ENCODE results near the gene EPHB2.

Gene EPHB2

DNA sequence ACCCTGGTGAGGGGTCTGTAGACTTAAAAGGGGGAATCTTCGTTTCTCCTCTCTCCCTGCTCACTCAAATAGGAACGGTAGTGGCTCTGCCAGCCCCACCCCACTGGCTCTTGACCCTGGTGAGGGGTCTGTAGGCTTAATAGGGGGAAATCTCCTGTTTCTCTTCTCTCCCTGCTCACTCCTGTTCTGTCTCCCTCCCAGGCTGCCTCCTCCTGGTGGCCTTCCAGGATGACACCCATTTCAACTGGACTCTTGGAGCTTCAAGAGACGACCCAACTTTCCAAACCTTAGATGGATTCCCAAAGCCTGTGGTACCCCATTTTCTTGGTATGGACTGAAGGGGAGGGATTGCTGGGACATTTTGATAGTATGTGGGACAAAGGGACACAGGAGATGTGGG, 1.4 kb upstream of the EPHB2 start:
- no peak for DNase-seq (ENCODE audit: extremely low spot score)
- CTCF ChIA-PET: no interaction called here
- TF ChIP-seq, protein P1, sequence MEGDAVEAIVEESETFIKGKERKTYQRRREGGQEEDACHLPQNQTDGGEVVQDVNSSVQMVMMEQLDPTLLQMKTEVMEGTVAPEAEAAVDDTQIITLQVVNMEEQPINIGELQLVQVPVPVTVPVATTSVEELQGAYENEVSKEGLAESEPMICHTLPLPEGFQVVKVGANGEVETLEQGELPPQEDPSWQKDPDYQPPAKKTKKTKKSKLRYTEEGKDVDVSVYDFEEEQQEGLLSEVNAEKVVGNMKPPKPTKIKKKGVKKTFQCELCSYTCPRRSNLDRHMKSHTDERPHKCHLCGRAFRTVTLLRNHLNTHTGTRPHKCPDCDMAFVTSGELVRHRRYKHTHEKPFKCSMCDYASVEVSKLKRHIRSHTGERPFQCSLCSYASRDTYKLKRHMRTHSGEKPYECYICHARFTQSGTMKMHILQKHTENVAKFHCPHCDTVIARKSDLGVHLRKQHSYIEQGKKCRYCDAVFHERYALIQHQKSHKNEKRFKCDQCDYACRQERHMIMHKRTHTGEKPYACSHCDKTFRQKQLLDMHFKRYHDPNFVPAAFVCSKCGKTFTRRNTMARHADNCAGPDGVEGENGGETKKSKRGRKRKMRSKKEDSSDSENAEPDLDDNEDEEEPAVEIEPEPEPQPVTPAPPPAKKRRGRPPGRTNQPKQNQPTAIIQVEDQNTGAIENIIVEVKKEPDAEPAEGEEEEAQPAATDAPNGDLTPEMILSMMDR (IDR thresholded peaks at IDR 0.05; ENCODE audit: control extremely low read depth, extremely low read depth, low read depth, missing control alignments): no peak
- POLR2A ChIA-PET: no interaction called here

DNA sequence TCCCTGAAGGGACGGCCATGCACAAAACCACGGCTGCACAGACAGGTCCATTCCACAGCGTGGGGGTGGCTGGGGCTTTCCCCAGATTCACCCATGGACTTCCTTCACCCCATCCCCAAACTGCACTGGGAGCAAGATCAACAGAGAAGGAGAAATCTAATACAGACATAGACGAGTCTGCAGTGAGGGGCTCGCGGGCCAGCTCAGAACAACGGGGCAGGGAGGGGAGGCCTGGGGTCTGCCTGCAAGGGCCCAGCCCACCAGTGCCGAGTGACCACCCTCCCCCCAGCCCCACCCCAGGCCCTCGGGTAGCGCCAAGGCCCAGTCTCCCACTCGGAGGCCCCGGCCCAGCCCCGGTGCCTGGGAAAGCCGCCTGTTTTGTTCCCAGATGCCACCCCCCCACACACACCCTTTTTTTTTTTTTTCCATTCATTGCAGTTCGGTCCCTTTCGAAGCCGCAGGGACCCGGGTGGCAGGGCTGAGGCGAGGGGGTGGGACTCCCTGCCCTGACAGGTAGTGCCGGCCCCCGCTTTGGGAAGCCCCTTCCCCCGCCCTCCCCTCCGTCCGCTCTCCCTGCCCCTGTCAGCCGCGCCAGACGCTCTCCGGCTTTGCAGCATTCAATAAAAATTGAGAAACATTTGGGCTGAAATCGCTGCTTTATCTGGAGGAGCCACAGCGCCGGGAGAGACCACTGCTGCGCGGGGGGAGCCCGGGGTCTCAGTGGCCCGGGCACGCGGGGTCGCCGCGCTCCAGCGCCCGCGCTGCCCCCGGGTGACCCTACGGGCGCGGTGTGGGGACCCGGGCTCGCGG, 543 bp upstream of the EPHB2 start:
- no peak for DNase-seq (ENCODE audit: extremely low spot score)
- POLR2A ChIA-PET: no interaction called here
- CTCF ChIA-PET: no interaction called here
- TF ChIP-seq, protein P1 (IDR thresholded peaks at IDR 0.05; ENCODE audit: control extremely low read depth, extremely low read depth, low read depth, missing control alignments): no peak

DNA sequence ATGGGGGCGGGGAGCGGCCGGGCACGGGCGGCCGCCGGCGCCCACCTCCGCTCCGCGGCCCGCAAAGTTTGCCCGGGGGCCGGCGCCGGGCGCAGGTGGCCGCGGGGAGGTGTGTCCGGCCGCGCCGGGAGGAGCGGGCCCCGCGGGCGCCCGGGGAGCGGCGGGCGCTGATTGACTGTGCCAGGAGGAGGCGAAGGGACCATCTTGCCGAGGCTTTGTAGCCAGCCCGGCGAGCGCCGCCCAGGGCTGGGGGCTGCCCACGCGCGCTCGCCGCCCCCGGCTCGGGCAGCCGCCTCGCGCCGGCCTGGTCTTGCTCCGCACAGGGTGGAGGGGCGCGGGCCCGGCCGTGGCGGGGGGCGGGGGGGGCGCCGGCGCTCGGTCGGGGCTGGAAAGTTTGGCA, 432 bp downstream of the EPHB2 start:
- ChIA-PET POLR2A (no interaction called here), CTCF (interaction anchor here (0.9 kb wide), 1 partner anchor 8 kb away, joined by 4 read pairs; no protein-coding TSS in a partner anchor)
- TF ChIP-seq, protein P1 (IDR thresholded peaks at IDR 0.05; ENCODE audit: control extremely low read depth, extremely low read depth, low read depth, missing control alignments): no peak
- DNase-seq (ENCODE audit: extremely low spot score): no peak

DNA sequence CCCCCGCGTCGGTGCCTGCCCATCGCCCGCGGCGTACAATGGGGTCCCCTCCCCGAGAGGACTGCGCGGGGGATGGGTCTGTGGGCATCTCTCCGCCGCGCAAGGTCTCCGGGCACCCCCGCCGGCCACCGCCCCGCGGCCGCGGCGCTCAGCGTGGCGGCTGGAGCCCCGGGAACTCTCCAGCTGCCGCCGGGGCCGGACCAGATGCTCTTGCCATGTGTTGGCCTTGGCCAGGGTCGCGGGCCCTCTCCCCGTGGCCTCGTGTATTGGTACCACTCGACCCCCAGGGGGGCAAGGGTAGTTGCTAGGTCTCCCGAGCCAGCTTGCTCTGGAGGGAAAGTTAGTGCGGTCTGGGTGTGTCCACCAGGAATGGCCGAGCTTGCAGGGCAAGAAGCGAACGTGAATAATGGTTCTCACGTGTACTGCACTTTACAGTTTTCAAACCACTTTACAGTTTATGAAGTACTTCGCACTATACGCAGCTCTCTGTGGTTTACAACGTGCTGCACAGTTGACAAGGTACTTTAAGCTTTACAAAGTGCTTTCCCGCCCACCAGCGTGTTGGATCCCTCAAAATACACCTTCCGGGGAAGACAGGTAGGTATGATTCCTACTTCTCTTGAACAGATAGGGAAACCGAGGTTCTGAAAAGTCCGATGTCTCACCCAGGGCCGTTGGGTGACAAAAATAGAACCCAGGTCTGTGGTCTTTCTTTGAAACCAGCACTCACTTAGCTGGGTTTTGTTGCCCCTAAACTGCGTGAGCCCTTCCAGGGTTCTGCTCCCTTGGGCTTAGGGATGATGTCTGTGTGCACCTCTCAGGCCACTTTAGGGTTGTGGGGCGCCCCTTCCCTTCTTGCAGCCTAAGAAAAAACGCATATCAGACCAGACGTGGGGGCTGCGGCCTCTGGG, 1.2 kb downstream of the EPHB2 start:
- CTCF ChIA-PET: interaction anchor here (0.9 kb wide), 1 partner anchor 8 kb away, joined by 4 read pairs; no protein-coding TSS in a partner anchor
- DNase-seq (ENCODE audit: extremely low spot score): no peak
- TF ChIP-seq, protein P1 (IDR thresholded peaks at IDR 0.05; ENCODE audit: control extremely low read depth, extremely low read depth, low read depth, missing control alignments): no peak
- POLR2A ChIA-PET: no interaction called here

DNA sequence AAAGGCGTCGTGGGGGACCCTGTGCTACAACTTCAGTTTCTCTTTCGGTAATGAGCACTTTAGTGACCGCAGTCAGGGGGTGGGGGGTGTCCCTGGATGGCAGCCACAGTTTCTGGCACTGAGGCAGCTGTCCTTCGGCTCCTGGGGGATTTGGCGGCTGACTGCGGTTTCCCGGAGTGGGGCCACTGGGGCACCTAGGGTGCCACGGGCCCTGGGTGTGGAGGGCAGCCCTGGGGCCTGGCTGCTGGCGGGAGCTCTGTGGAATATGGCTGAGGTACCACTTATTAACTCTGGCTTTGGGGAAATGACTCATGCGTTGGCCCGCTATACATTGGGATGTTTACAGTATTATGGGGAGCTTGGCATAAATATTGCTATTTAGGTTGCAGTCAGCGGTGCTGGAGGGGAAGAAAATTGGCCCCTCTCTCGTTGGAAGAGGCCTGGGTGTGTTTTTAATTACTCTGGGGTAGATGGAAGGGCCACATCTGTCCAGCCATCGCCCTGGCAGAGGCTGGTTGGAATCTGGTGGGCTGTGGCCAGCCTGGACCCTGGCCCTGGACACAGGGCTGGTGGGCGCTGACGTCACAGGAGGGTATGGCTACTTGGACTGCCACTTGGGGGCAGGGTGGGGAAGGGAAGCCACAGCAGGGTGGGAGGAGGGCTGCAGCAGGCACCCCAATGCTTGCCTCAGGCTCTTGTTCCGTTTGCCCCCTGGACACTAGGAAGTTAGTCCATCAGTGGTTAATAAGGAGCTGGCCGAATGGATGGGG, 2.0 kb downstream of the EPHB2 start:
- ChIA-PET POLR2A (no interaction called here), CTCF (interaction anchor here (2.0 kb wide), 1 partner anchor 8 kb away, joined by 8 read pairs; no protein-coding TSS in a partner anchor)
- TF ChIP-seq, protein P1 (IDR thresholded peaks at IDR 0.05; ENCODE audit: control extremely low read depth, extremely low read depth, low read depth, missing control alignments): no peak
- DNase-seq (ENCODE audit: extremely low spot score): peak; percentile 85

DNA sequence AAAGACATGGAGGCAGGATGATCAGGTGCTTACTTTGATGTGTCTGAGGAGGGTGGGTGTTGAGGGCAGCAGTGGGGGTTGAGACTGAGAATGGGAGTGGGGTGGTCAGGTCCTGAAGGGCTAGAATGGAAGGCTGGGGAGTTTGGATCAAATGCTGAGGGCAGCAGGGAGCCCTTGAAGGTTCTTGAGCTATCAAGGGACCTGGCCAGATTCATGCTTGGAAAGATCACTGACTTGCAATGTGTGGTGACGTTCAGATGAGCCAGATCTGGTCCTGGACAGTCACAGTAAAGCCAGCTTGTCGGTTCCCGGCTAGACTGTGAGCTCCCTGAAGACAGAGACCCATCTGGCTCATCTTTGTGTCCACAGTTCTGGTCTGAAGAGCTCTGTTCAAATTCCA, 3.8 kb downstream of the EPHB2 start:
- ChIA-PET POLR2A (no interaction called here), CTCF (interaction anchor here (1.1 to 2.0 kb wide), 2 partner anchors 9 to 10 kb away, joined by 4 to 8 read pairs; no protein-coding TSS in a partner anchor)
- TF ChIP-seq, protein P1 (IDR thresholded peaks at IDR 0.05; ENCODE audit: control extremely low read depth, extremely low read depth, low read depth, missing control alignments): no peak
- DNase-seq (ENCODE audit: extremely low spot score): no peak
